Mesothelial cell of epicardium (in vitro differentiated cells): Measurements from ENCODE around the gene BTD. TPM values are rescaled to one million over a fixed set of nuclear protein-coding genes. Genes with fewer than 3 reads are reported as not detected.

Experiments used
- DNase-seq, 2 experiments: peaks; one replicate each; pipeline ENCODE4 v3.0.0; 2021; ENCODE audit warnings: low spot score in 2 of 2; ENCODE audit not compliant: unreplicated experiment in 2 of 2
- H3K27ac Mint-ChIP-seq: 2 replicates; pipeline ENCODE4 v1.8.0; 2021; ENCODE audit warnings: mixed read lengths
- H3K27me3 Mint-ChIP-seq: 2 replicates; pipeline ENCODE4 v1.8.0; 2021; ENCODE audit warnings: low read depth, mixed read lengths
- H3K36me3 Mint-ChIP-seq: 2 replicates; pipeline ENCODE4 v1.8.0; 2021; ENCODE audit warnings: mixed read lengths
- H3K4me1 Mint-ChIP-seq: 2 replicates; pipeline ENCODE4 v1.8.0; 2021; ENCODE audit warnings: mixed read lengths
- H3K4me3 Mint-ChIP-seq: 2 replicates; pipeline ENCODE4 v1.8.0; 2021; ENCODE audit warnings: mild to moderate bottlenecking, moderate library complexity, mixed read lengths
- H3K9me3 Mint-ChIP-seq: 2 replicates; pipeline ENCODE4 v1.8.0; 2021; ENCODE audit warnings: mixed read lengths
- CTCF ChIP-seq: fragments of 200-600 bp; sonication (generic); IDR thresholded peaks from one replicate; pipeline ENCODE4 v1.5.0; 2021; ENCODE audit warnings: antibody characterized with exemption; ENCODE audit not compliant: unreplicated experiment
- total RNA-seq: library from RNA; stranded (reverse); gene quantifications from 3 replicates; pipeline ENCODE4 v1.2.1, GENCODE V29; 2021

The BTD gene
- 10.7 to 12.5 TPM (median 12.3 TPM) in 3 replicates for total RNA-seq

GRCh38 chr3:15601399-15602145 is at the start of gene BTD, which contains the start of gene HACL1:
Gene BTD (plus strand): TSS chr3:15601745. CDS start chr3:15635440, 33,695 bp downstream.
Gene HACL1 (minus strand): TSS chr3:15601569. CDS start chr3:15601463, 106 bp downstream.
- H3K4me1 Mint-ChIP-seq, result peaks cover 24% of the 10 kb centered on the region
- H3K9me3 Mint-ChIP-seq, result peaks cover 13% of the 10 kb centered on the region
- H3K4me3 Mint-ChIP-seq, result peak within 1 kb of the TSS; percentile 100
- no peak for TF ChIP-seq CTCF
- H3K27ac Mint-ChIP-seq, result peak within 1 kb of the TSS; percentile 96
- peaks cover 23% of the 10 kb centered on the region for H3K36me3 Mint-ChIP-seq
- DNase-seq, result peak; percentile 98 to 100
- no peaks in the 10 kb centered on the region for H3K27me3 Mint-ChIP-seq

- Mint-ChIP-seq H3K9me3 (peaks cover 18% of the 10 kb centered on the region), H3K27ac (no peak overlapping the region), H3K4me3 (no peak overlapping the region), H3K36me3 (peaks cover 17% of the 10 kb centered on the region), H3K27me3 (no peaks in the 10 kb centered on the region), H3K4me1 (no peaks in the 10 kb centered on the region)
- no peak for DNase-seq
- TF ChIP-seq CTCF, result no peak
Observed at GRCh38 chr3:15551902-15552301, 49.6 kb upstream of the BTD start.

GRCh38 chr3:15553749-15554148 is 47.8 kb upstream of the BTD start:
- H3K36me3 Mint-ChIP-seq, result peaks cover 7% of the 10 kb centered on the region
- no peak for TF ChIP-seq CTCF
- H3K4me3 Mint-ChIP-seq, result no peak overlapping the region
- peaks cover 1% of the 10 kb centered on the region for H3K4me1 Mint-ChIP-seq
- no peak for DNase-seq
- peaks cover 6% of the 10 kb centered on the region for H3K9me3 Mint-ChIP-seq
- no peaks in the 10 kb centered on the region for H3K27me3 Mint-ChIP-seq
- H3K27ac Mint-ChIP-seq, result no peak overlapping the region

GRCh38 chr3:15556512-15556911 is 45.0 kb upstream of the BTD start:
- H3K27ac Mint-ChIP-seq, result no peak overlapping the region
- no peak for TF ChIP-seq CTCF

GRCh38 chr3:15557511-15557946 is 44.0 kb upstream of the BTD start:
- Mint-ChIP-seq H3K4me3 (no peak overlapping the region), H3K27me3 (no peaks in the 10 kb centered on the region), H3K36me3 (peaks cover 7% of the 10 kb centered on the region), H3K27ac (peak overlapping the region; percentile 44), H3K4me1 (peaks cover 1% of the 10 kb centered on the region), H3K9me3 (no peaks in the 10 kb centered on the region)
- TF ChIP-seq CTCF, result peak; percentile 80
- peak in 1 of 2 experiments; percentile 41 for DNase-seq

More at GRCh38 chr3:15556512-15556911, 45.0 kb upstream of the BTD start:
- Mint-ChIP-seq H3K4me3 (no peak overlapping the region), H3K27me3 (no peaks in the 10 kb centered on the region), H3K4me1 (peaks cover 1% of the 10 kb centered on the region), H3K9me3 (no peaks in the 10 kb centered on the region), H3K36me3 (peaks cover 5% of the 10 kb centered on the region)
- DNase-seq, result no peak
